K562 (cell line): Measurements from ENCODE around the gene ERO1B. TPM values are rescaled to one million over a fixed set of nuclear protein-coding genes. Genes with fewer than 3 reads are reported as not detected.

ENCODE experiments used
- ATAC-seq: fragments of 200-7000 bp; cut with Tn5 transposase; 3 replicates; pipeline ENCODE4 v1.9.1; 2020; ENCODE audit warnings: moderate library complexity
- BruUV-seq: library from RNA; stranded (reverse); fragments of 400-500 nt; replicated peaks from 2 replicates; lab custom pipeline; 2021; lab: Mats Ljungman, UMichigan
- CTCF ChIA-PET: fragments of 300-600 bp; formaldehyde crosslinking; extraction: SDS; loops from one replicate; lab custom pipeline; 2021; ENCODE audit warnings: low intra/inter-chr PET ratio; lab: Yijun Ruan, JAX
- POLR2A ChIA-PET: fragments of 300-600, 350-650 bp; sonication (Branson Sonifier 250); formaldehyde crosslinking; extraction: SDS; loops from one replicate; lab custom pipeline; 2021; ENCODE audit warnings: antibody characterized with exemption, inconsistent platforms; lab: Yijun Ruan, JAX
- DNase-seq, 4 experiments: peaks; one replicate each; pipeline versions ENCODE4 v3.0.0 to v3.0.0-alpha.2; 2011 to 2018; ENCODE audit warnings: low spot score in 3 of 4, mixed read lengths in 3 of 4; ENCODE audit errors: extremely low read depth in 1 of 4
- FAIRE-seq: peaks from 2 replicates; lab custom pipeline; 2011; peaks lifted over from hg19 to GRCh38; lab: Jason Lieb, UNC
- H2AFZ ChIP-seq: 2 replicates; pipeline ENCODE4 v1.6.0; 2011; ENCODE audit warnings: low read depth, low read length, control low read depth, inconsistent platforms
- H3K27ac ChIP-seq: fragments of 200-600 bp; 3 replicates; pipeline ENCODE4 v1.8.0; 2011; ENCODE audit warnings: low read depth, mild to moderate bottlenecking, control low read depth, inconsistent platforms, low read length, moderate library complexity, mixed read lengths; ENCODE audit errors: extremely low read depth
- H3K27me3 ChIP-seq, 2 experiments: fragments of 300-600 bp in 1 of 2; 2 replicates in 1 of 2; 3 replicates in 1 of 2; pipeline versions ENCODE4 v1.6.0 to v1.8.0; 2011; ENCODE audit warnings: inconsistent platforms in 2 of 2, low read length in 2 of 2, mild to moderate bottlenecking in 1 of 2, mixed read lengths in 1 of 2, moderate library complexity in 1 of 2; ENCODE audit not compliant: control insufficient read depth in 2 of 2, insufficient read depth in 2 of 2
- H3K36me3 ChIP-seq: fragments of 300-600 bp; 3 replicates; pipeline ENCODE4 v1.8.0; 2011; ENCODE audit warnings: mild to moderate bottlenecking, low read length, inconsistent platforms; ENCODE audit not compliant: control insufficient read depth, insufficient read depth
- H3K4me1 ChIP-seq, 2 experiments: fragments of 200-600 bp in 1 of 2; replicated peaks in 1 of 2; 2 replicates in 1 of 2; 3 replicates in 1 of 2; pipeline versions ENCODE4 v1.5.1 to v1.8.0; 2011; ENCODE audit warnings: inconsistent platforms in 2 of 2, low read length in 2 of 2, mild to moderate bottlenecking in 1 of 2, mixed read lengths in 1 of 2, moderate library complexity in 1 of 2; ENCODE audit not compliant: control insufficient read depth in 2 of 2, insufficient read depth in 2 of 2
- H3K4me2 ChIP-seq: 2 replicates; pipeline ENCODE4 v1.6.1; 2011; ENCODE audit warnings: low read length, control low read depth, inconsistent platforms, mixed read lengths; ENCODE audit not compliant: insufficient read depth
- H3K4me3 ChIP-seq: fragments of 200-600 bp; sonication (generic), shearing (Covaris generic); 2 replicates; pipeline ENCODE4 v1.5.1; 2016; ENCODE audit warnings: control low read depth, inconsistent platforms
- H3K79me2 ChIP-seq: fragments of 200-600 bp; 3 replicates; pipeline ENCODE4 v1.8.0; 2011; ENCODE audit warnings: low read length, inconsistent platforms; ENCODE audit not compliant: control insufficient read depth, insufficient read depth
- H3K9ac ChIP-seq, 2 experiments: 2 replicates each; pipeline versions ENCODE4 v1.6.0 to v1.6.1; 2011; ENCODE audit warnings: low read depth in 2 of 2, low read length in 2 of 2, control low read depth in 1 of 2, inconsistent platforms in 1 of 2, mild to moderate bottlenecking in 1 of 2, mixed read lengths in 1 of 2; ENCODE audit not compliant: insufficient read depth in 1 of 2
- H3K9me1 ChIP-seq: one replicate; pipeline ENCODE4 v1.6.0; 2011; ENCODE audit warnings: inconsistent platforms, mild to moderate bottlenecking, low read length, moderate library complexity; ENCODE audit not compliant: control insufficient read depth, insufficient read depth
- H3K9me3 ChIP-seq: replicated peaks from 2 replicates; pipeline ENCODE4 v1.5.1; 2011; ENCODE audit warnings: low read depth, low read length, inconsistent platforms; ENCODE audit not compliant: control insufficient read depth, insufficient read depth
- H4K20me1 ChIP-seq: replicated peaks from 2 replicates; pipeline ENCODE4 v1.6.1; 2011; ENCODE audit warnings: low read length, inconsistent platforms, mixed read lengths; ENCODE audit not compliant: control insufficient read depth, insufficient read depth
- CEBPG ChIP-seq, 3 experiments: fragments of 200-800 bp in 1 of 3; sonication (Bioruptor generic) in 1 of 3; sonication (generic) in 1 of 3; formaldehyde crosslinking in 1 of 3; IDR thresholded peaks in 2 of 3; conservative IDR thresholded peaks in 1 of 3; 2 replicates each; pipeline versions ENCODE4 v1.6.1 to v1.8.0; 2016 to 2022; ENCODE audit warnings: missing compliant biosample characterization in 2 of 3, missing genetic modification characterization in 2 of 3, mild to moderate bottlenecking in 1 of 3, missing genetic modification reagents in 1 of 3
- RFX1 ChIP-seq: fragments of 450-650 bp; IDR thresholded peaks from 2 replicates; pipeline ENCODE4 v1.6.1; 2016; ENCODE audit warnings: mild to moderate bottlenecking, moderate library complexity
- VEZF1 ChIP-seq: fragments of 200-800 bp; sonication (Bioruptor generic); IDR thresholded peaks from 2 replicates; pipeline ENCODE4 v1.6.1; 2017; ENCODE audit warnings: missing genetic modification characterization, missing compliant biosample characterization
- ZNF12 ChIP-seq: sonication (generic); formaldehyde crosslinking; IDR thresholded peaks from 2 replicates; pipeline ENCODE4 v1.4.0; 2020; ENCODE audit warnings: mild to moderate bottlenecking, missing genetic modification reagents
- ZNF316 ChIP-seq: fragments of 450-650 bp; IDR thresholded peaks from 2 replicates; pipeline ENCODE4 v1.6.1; 2016
- ZNF561 ChIP-seq: fragments of 450-650 bp; formaldehyde crosslinking; conservative IDR thresholded peaks from 2 replicates; pipeline ENCODE4 v1.4.0; 2020; ENCODE audit warnings: mild to moderate bottlenecking, moderate library complexity
- WGBS: fragments of 100-300 bp; shearing (Covaris generic); methylation state at CpG from one replicate; pipeline ENCODE4 v1.1.6; 2016; ENCODE audit warnings: low coverage, mixed read lengths; ENCODE audit not compliant: insufficient coverage; ENCODE audit errors: missing lambda C conversion rate; 5-methylcytosine and 5-hydroxymethylcytosine counted together
- in situ Hi-C: fragments of 300-500 bp; cut with MboI; formaldehyde crosslinking; loops from 4 replicates; pipeline ENCODE4 v1.15.0; 2018; ENCODE audit warnings: inconsistent platforms, mixed read lengths
- intact Hi-C: fragments of 100-400 bp; cut with micrococcal nuclease; formaldehyde crosslinking; loops from 2 replicates; pipeline ENCODE4 v1.14.2; 2022
- polyA plus RNA-seq, 8 experiments: library from polyadenylated mRNA; depleted of rRNA in 4 of 8; stranded (reverse) in 5 of 8; unstranded in 3 of 8; fragments of >200 nt; fragmentation: Nextera tagmentation in 2 of 8; fragmentation: Illumina TruSeq in 1 of 8; extraction: Ambion mirVana in 2 of 8; extraction: Trizol in 1 of 8; gene quantifications; 2 replicates each; pipeline versions ENCODE4 v1.2.1 to v1.2.3, GENCODE V29; 2011 to 2014; ENCODE audit warnings: inconsistent platforms in 1 of 8, missing spikeins in 1 of 8
- total RNA-seq, 7 experiments: library from RNA; depleted of rRNA in 6 of 7; stranded (reverse); fragments of >200 nt in 6 of 7; fragmentation: Illumina TruSeq in 2 of 7; extraction: Trizol in 2 of 7; gene quantifications; 2 replicates each; pipeline versions ENCODE4 v1.2.1 to v1.2.3, GENCODE V29; 2011 to 2021; ENCODE audit warnings: low replicate concordance in 1 of 7
- TF ChIP-seq, protein P1 (sequence below): fragments of 250-450 bp; sonication (Bioruptor Pico); IDR thresholded peaks from 2 replicates; pipeline ENCODE4 v1.4.0; 2020
- TF ChIP-seq, protein P2 (sequence below), 2 experiments: fragments of 450-650 bp in 1 of 2; sonication (generic) in 1 of 2; formaldehyde crosslinking; conservative IDR thresholded peaks; 2 replicates each; pipeline versions ENCODE4 v1.4.0 to v1.8.1; 2020 to 2022; ENCODE audit warnings: mild to moderate bottlenecking in 1 of 2, missing genetic modification reagents in 1 of 2

ERO1B gene
- total and polyA plus RNA-seq, 9 of the 15 experiments (the other 6 are each of a cell fraction or from before 2014, with no cell fraction given) = 0.59 to 6.4 (median 4.2) TPM

DNA sequence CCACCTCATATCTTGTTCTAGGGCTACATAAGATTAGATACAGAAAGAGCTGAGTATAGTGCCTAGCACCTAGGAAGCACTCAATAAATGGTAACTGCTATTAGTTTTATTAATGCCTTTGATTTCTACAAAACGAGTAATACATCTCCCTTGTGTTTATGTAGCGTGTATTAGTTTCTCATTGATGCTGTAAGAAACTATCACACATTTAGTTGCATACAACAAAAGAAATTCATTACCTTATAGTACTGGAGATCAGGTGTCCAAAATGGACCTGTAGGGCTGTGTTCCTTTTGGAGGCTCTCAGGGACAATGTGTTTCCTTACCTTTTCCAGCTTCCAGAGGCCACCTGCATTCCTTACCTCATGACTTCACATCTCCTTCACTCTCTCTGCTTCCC, 961 bp upstream of the ERO1B start:
- no peaks in the 10 kb centered on the region for H4K20me1 ChIP-seq
- H3K9ac ChIP-seq = peak overlapping the region in 1 of 2 experiments; percentile 69; a peak in 2 of 4 replicates
- no TSS peak for BruUV-seq
- DNase-seq = no peak
- H3K27ac ChIP-seq = no peak overlapping the region; the same call in 2 of the 3 replicates
- H3K4me3 ChIP-seq = peak overlapping the region; percentile 79
- no peaks in the 10 kb centered on the region; the same call in 2 of the 3 replicates for H3K79me2 ChIP-seq
- no peaks in the 10 kb centered on the region for H3K9me1 ChIP-seq
- H2AFZ ChIP-seq = peak overlapping the region; percentile 91
- FAIRE-seq = no peak
- in situ Hi-C loops (no loop called here), intact Hi-C loops (loop anchor here (5.0 kb wide), 2 partner anchors 70 to 115 kb away; no protein-coding TSS in a partner anchor)
- H3K4me1 ChIP-seq = peaks cover 13 to 23% of the 10 kb centered on the region in 2 experiments; a peak in 4 of 5 replicates
- 47% methylated on average over 2 of the region's 2 CpGs for WGBS
- no peaks in the 10 kb centered on the region for H3K36me3 ChIP-seq
- no peaks in the 10 kb centered on the region for H3K9me3 ChIP-seq
- peak overlapping the region; percentile 82 for H3K4me2 ChIP-seq
- H3K27me3 ChIP-seq = no peaks in the 10 kb centered on the region
- CTCF ChIA-PET = no interaction called here
- POLR2A ChIA-PET = interaction anchor here (1.0 to 1.2 kb wide), 3 partner anchors 9 to 920 kb away, joined by 3 to 6 read pairs (median 3); no protein-coding TSS in a partner anchor
- TF ChIP-seq RFX1 (no peak), CEBPG (CRISPR knock-in tag; IDR thresholded peaks at IDR 0.05) (no peak), CEBPG (tag; conservative IDR thresholded peaks at IDR 0.05 in 1 of 2, IDR thresholded peaks at IDR 0.05 in 1 of 2) (0 out of 4 replicates have a peak, but pooled peaks of 1 of the 2 experiments have one; percentile 24), ZNF561 (CRISPR knock-in tag) (no peak), ZNF12 (peak; percentile 72; the same call in 1 of the 2 replicates), VEZF1 (CRISPR knock-in tag) (no peak), ZNF316 (peak; percentile 45)
- TF ChIP-seq, protein P1, sequence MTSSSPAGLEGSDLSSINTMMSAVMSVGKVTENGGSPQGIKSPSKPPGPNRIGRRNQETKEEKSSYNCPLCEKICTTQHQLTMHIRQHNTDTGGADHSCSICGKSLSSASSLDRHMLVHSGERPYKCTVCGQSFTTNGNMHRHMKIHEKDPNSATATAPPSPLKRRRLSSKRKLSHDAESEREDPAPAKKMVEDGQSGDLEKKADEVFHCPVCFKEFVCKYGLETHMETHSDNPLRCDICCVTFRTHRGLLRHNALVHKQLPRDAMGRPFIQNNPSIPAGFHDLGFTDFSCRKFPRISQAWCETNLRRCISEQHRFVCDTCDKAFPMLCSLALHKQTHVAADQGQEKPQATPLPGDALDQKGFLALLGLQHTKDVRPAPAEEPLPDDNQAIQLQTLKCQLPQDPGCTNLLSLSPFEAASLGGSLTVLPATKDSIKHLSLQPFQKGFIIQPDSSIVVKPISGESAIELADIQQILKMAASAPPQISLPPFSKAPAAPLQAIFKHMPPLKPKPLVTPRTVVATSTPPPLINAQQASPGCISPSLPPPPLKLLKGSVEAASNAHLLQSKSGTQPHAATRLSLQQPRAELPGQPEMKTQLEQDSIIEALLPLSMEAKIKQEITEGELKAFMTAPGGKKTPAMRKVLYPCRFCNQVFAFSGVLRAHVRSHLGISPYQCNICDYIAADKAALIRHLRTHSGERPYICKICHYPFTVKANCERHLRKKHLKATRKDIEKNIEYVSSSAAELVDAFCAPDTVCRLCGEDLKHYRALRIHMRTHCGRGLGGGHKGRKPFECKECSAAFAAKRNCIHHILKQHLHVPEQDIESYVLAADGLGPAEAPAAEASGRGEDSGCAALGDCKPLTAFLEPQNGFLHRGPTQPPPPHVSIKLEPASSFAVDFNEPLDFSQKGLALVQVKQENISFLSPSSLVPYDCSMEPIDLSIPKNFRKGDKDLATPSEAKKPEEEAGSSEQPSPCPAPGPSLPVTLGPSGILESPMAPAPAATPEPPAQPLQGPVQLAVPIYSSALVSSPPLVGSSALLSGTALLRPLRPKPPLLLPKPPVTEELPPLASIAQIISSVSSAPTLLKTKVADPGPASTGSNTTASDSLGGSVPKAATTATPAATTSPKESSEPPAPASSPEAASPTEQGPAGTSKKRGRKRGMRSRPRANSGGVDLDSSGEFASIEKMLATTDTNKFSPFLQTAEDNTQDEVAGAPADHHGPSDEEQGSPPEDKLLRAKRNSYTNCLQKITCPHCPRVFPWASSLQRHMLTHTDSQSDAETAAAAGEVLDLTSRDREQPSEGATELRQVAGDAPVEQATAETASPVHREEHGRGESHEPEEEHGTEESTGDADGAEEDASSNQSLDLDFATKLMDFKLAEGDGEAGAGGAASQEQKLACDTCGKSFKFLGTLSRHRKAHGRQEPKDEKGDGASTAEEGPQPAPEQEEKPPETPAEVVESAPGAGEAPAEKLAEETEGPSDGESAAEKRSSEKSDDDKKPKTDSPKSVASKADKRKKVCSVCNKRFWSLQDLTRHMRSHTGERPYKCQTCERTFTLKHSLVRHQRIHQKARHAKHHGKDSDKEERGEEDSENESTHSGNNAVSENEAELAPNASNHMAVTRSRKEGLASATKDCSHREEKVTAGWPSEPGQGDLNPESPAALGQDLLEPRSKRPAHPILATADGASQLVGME (CRISPR knock-in tag) = 0 out of 2 replicates have a peak, but pooled peaks have one; percentile 3
- TF ChIP-seq, protein P2, sequence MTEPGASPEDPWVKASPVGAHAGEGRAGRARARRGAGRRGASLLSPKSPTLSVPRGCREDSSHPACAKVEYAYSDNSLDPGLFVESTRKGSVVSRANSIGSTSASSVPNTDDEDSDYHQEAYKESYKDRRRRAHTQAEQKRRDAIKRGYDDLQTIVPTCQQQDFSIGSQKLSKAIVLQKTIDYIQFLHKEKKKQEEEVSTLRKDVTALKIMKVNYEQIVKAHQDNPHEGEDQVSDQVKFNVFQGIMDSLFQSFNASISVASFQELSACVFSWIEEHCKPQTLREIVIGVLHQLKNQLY (CRISPR knock-in tag; conservative IDR thresholded peaks at IDR 0.05) = 0 out of 4 replicates have a peak, but pooled peaks of 1 of the 2 experiments have one; percentile 55
- ATAC-seq = no peak
